GM12874 (cell line): ENCODE data around the gene WDR91.
A peak's percentile ranks its signal among the peaks of the same experiment; 100 is the strongest.

Experiments used
- TF ChIP-seq, protein P1 (sequence below): IDR thresholded peaks from 2 replicates; pipeline ENCODE4 v1.5.1; 2011; ENCODE audit warnings: low read depth, mild to moderate bottlenecking, control low read depth, low read length, moderate library complexity; ENCODE audit not compliant: insufficient read depth

The WDR91 gene

GRCh38 chr7:135166338-135166990 is 44.9 kb downstream of the WDR91 start:
- TF ChIP-seq, protein P1, sequence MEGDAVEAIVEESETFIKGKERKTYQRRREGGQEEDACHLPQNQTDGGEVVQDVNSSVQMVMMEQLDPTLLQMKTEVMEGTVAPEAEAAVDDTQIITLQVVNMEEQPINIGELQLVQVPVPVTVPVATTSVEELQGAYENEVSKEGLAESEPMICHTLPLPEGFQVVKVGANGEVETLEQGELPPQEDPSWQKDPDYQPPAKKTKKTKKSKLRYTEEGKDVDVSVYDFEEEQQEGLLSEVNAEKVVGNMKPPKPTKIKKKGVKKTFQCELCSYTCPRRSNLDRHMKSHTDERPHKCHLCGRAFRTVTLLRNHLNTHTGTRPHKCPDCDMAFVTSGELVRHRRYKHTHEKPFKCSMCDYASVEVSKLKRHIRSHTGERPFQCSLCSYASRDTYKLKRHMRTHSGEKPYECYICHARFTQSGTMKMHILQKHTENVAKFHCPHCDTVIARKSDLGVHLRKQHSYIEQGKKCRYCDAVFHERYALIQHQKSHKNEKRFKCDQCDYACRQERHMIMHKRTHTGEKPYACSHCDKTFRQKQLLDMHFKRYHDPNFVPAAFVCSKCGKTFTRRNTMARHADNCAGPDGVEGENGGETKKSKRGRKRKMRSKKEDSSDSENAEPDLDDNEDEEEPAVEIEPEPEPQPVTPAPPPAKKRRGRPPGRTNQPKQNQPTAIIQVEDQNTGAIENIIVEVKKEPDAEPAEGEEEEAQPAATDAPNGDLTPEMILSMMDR: no peak

- TF ChIP-seq, protein P1: no peak
Measured at GRCh38 chr7:135165862-135166261, 45.5 kb downstream of the WDR91 start.

DNA sequence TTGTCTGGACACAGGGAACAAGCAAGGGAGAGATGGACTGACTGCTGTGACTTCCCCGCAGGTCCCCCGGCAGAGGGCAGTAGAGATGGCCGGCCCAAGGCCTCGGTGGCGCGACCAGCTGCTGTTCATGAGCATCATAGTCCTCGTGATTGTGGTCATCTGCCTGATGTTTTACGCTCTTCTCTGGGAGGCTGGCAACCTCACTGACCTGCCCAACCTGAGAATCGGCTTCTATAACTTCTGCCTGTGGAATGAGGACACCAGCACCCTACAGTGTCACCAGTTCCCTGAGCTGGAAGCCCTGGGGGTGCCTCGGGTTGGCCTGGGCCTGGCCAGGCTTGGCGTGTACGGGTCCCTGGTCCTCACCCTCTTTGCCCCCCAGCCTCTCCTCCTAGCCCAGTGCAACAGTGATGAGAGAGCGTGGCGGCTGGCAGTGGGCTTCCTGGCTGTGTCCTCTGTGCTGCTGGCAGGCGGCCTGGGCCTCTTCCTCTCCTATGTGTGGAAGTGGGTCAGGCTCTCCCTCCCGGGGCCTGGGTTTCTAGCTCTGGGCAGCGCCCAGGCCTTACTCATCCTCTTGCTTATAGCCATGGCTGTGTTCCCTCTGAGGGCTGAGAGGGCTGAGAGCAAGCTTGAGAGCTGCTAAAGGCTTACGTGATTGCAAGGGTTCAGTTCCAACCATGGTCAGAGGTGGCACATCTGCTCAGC is 46.8 kb downstream of the WDR91 start:
- TF ChIP-seq, protein P1: no peak

DNA sequence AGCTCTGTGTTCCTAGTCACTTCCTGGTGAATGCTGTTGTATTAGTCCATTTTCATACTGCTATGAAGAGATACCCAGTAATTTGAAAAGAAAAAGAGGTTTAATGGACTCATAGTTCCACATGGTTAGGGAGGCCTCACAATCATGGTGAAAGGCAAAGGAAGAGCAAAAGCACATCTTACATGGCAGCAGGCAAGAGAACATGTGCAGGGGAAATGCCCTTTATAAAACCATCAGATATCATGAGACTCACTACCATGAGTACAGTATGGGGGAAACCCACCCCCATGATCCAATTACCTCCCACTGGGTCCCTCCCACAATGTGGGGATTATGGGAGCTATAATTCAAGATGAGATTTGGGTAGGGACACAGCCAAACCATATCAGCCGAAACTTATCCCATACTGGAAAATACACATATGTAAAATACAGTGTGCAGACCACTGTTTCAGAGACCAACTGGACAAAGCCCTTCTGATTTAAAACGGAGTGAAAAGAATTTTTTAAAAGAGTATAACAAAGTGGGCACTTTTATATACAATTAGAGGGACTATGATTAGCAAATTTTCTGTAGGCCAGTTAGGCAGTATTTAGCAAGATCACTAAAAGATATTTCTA is 48.8 kb downstream of the WDR91 start:
- TF ChIP-seq, protein P1: no peak

DNA sequence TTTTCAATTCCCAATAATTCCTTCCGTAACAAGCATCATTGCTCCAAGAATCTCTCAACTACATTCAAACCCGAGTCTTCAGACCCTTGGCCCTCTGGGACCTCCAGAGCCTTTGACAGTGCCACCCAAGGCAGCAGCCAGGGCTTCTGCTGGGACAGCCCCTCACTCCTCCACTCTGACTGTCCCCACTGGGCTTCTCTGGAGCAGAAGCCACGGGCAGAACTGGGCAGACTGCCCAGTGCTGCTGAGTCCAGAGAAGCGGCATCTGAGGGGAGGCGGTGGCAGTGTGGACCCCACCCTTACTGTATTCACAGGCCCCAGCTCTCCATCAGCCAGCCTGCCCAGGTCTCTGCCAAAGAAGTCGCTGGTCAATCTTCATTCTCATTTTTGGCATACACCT is 49.7 kb downstream of the WDR91 start:
- TF ChIP-seq, protein P1: no peak

DNA sequence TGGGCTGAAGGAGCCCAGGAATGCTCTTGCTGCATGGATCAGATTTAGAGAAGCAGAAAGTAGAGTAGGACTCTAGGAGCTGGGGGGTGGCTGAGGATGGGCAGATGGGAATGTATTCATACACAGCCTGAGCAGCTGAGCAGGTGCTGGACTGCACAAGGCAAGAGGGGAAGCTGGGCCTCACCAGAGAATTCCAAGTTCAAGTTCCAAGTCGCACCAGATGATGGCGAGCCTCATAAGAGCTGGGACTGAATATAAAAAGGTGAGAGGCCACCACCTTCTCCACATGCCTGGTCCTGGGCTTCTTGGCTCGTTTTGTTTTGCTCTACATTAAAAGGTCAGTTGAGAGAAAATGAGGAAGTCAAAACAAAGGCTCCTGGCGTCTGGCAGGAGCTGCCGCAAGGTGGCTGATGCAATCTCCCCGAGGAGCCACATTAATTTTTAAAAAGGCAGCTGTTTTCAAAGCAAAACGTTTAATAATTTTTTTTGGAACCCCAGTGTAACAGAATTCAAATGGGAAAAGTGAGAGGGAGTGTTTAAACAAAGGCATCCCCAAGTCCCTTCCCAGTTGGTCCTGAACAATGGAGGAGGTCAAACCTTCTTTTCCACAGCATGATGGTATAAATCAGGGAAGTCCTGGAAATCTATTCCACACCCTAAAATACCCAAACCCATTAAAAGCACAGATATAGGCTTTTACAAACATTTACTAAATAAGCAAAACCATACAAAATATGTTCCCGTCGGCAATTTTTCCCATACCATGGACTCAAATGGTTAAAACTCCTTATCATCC is 50.3 kb downstream of the WDR91 start:
- TF ChIP-seq, protein P1: 0 out of 2 replicates have a peak, but pooled peaks have one; percentile 5
